Loucy (cell line): ENCODE data around the gene SUGP1.
"Not testable (repeated sequence)": the region's sequence is repeated elsewhere in the genome, so short reads cannot be mapped to it uniquely, and the experiment has no call there.

Experiments used
- CTCF ChIP-seq: fragments of 200-600 bp; sonication (generic); conservative IDR thresholded peaks from 2 replicates; pipeline ENCODE4 v1.5.1; 2014; ENCODE audit warnings: mild to moderate bottlenecking, antibody characterized with exemption, low read length
- EZH2phosphoT487 ChIP-seq: fragments of 200-600 bp; IDR thresholded peaks from 2 replicates; pipeline ENCODE4 v1.6.1; 2018; ENCODE audit warnings: antibody characterized with exemption, mild to moderate bottlenecking, moderate library complexity, borderline replicate concordance

DNA sequence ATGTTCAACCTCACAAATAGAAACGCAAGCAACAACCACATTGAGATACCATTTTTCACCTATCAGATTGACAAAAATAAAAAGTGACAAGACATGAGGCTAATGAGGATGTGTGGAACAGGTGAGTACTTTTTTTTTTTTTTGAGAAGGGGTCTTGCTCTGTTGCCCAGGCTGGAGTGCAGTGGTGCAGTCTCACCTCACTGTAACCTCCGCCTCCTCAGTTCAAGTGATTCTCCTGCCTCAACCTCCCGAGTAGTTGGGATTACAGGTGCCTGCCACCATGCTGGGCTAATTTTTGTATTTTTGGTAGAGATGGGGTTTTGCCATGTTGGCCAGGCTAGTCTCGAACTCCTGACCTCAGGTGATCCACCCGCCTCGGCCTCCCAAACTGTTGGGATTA lies 66.9 kb downstream of the SUGP1 start:
- not testable (repeated sequence) for TF ChIP-seq CTCF, EZH2phosphoT487
